ENCODE results near the gene TMEM11.

DNA sequence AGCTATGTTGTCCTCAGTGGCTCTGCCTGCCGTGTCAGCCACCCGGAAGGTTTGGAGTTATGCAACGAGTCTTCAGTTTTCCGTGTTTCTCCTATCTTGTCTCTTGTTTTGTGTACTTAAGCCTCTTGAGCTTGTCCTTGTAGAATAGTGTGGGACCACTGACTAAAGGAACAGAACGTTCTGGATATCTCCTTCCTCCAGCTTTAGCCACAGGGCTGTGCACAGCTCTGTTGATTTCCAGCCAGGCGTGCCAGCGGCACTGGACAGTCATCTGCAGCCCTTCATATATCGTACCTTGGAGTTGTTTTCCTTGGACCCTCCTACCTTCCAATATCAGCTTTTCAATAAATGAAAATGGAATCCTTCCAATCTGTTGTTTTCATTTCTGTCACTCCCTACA lies 39.8 kb downstream of the TMEM11 start:
- no peak for TF ChIP-seq POLR2AphosphoS5 (IDR thresholded peaks at IDR 0.05; ENCODE audit: low read depth, low read length)
- TF ChIP-seq, protein P1, sequence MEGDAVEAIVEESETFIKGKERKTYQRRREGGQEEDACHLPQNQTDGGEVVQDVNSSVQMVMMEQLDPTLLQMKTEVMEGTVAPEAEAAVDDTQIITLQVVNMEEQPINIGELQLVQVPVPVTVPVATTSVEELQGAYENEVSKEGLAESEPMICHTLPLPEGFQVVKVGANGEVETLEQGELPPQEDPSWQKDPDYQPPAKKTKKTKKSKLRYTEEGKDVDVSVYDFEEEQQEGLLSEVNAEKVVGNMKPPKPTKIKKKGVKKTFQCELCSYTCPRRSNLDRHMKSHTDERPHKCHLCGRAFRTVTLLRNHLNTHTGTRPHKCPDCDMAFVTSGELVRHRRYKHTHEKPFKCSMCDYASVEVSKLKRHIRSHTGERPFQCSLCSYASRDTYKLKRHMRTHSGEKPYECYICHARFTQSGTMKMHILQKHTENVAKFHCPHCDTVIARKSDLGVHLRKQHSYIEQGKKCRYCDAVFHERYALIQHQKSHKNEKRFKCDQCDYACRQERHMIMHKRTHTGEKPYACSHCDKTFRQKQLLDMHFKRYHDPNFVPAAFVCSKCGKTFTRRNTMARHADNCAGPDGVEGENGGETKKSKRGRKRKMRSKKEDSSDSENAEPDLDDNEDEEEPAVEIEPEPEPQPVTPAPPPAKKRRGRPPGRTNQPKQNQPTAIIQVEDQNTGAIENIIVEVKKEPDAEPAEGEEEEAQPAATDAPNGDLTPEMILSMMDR (IDR thresholded peaks at IDR 0.05): no peak
